Cerebellar cortex (tissue), 1 donor: Measurements from ENCODE around the gene HORMAD1.
"Not testable (repeated sequence)": the region's sequence is repeated elsewhere in the genome, so short reads cannot be mapped to it uniquely, and the experiment has no call there.

ENCODE experiments used
- DNase-seq: peaks from one replicate; pipeline ENCODE4 v3.0.0-alpha.2; 2015; ENCODE audit warnings: low spot score

HORMAD1 gene, protein sequence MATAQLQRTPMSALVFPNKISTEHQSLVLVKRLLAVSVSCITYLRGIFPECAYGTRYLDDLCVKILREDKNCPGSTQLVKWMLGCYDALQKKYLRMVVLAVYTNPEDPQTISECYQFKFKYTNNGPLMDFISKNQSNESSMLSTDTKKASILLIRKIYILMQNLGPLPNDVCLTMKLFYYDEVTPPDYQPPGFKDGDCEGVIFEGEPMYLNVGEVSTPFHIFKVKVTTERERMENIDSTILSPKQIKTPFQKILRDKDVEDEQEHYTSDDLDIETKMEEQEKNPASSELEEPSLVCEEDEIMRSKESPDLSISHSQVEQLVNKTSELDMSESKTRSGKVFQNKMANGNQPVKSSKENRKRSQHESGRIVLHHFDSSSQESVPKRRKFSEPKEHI

DNA sequence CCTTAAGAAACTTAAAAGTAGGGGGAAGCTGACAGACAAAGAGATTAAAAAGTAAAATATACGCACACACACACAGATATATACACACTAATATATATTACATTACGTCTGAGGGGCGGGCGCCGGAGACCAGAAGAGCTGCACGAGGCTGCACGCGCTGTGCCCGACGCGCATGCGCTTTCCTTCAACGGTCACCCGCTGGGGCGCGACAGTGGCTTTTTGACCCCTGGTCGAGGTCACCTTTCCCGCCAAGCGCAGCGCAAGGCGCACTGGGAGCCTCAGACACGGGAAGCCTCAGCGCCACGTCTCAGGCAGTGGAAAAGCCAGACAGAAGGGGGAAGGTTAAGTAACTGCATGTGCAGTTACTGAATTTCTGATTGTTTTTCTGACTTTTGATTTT is at the start of gene HORMAD1:
Gene HORMAD1 (minus strand): TSS at position 193 of the 400 bp plus-strand sequence. CDS start 1,390 bp downstream, outside the sequence.
- no peak for DNase-seq

DNA sequence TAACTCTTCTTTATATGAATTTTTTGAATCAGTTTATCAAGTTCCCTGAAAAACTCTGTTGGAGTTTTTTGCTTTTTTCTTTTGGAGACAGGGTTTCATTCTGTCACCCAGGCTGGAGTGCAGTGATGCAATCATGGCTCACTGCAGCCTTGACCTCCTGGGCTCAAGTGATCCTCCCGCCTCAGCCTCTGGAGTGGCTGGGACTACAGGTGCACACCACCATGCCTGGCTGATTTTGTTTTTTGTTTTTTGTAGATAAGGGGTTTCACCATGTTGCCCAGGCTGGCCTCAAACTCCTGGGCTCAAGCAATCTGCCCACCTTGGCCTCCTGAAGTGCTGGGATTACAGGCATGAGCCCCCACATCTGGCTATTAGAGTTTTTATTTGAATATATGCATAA is 47.0 kb upstream of the HORMAD1 start:
- DNase-seq: not testable (repeated sequence)

DNA sequence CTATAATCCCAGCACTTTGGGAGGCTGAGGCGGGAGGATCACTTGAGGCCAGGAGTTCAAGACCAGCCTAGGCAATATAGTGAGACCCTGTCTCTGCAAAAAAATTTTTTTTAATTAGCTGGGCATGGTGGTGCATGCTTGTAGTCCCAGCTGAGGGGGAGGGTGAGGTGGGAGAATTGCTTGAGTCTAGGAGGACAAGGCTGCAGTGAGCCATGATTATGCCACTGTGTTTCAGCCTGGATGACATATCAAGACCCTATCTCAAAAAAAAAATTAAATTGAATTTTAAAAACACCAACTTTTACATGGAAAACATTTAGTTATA is 45.2 kb upstream of the HORMAD1 start:
- not testable (repeated sequence) for DNase-seq

DNA sequence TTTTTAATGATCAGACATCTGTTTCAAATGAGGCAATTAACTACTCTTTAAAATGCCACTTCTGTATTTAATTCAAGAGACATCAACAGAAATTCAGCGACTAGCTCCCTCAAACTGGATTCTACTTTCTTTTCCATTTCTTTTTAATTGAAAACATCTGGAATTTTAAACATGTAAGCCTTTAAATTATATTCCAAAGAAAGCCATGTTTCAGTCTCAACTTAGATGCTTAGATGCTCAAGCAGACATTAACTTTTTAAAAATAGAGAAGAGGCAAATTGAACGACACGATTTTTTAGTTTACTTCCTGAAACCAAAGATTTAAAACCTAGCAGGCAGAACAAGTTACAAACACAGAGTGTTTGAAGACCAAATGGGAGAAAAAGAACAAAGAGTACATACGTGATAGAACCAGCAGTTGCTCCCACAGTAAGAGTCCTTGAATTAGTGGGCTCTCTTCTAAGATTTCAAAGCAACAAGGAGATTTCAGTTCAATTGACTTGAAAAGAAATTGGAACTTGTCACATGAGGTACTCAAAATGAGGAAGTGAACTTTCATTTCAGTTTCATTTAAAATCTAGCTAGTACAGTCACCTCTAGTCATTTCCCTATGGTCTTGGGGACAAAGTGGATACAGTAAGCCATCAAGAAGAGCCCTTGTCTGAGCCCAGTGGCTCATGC is 44.7 kb upstream of the HORMAD1 start, which contains the start of gene CTSS:
Gene CTSS (minus strand): TSS at position 483 of the 681 bp plus-strand sequence. CDS start 1,015 bp downstream, outside the sequence.
- DNase-seq: peak; percentile 2

DNA sequence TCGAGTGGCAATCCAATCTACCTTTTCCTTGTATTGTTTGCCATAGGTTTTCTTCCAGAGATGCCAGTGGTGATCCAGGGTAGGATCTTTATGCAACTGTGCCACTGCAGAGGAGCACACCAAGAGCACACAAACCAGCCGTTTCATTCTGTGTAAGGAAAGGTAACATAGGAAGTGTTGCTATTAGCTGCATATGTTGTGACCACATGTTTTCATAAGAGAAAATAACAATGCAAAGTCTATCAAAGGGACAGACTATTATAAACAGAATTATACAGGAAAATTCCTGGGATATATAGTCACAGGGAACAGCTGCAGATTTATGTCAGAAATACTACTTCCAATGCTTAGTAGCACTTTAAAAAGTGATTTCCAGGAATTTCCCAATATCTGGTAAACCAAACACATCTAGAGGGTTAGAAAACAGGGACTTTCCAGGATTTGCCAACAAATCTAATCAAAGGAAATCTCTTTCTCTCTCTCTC is 44.0 kb upstream of the HORMAD1 start:
- DNase-seq: no peak

DNA sequence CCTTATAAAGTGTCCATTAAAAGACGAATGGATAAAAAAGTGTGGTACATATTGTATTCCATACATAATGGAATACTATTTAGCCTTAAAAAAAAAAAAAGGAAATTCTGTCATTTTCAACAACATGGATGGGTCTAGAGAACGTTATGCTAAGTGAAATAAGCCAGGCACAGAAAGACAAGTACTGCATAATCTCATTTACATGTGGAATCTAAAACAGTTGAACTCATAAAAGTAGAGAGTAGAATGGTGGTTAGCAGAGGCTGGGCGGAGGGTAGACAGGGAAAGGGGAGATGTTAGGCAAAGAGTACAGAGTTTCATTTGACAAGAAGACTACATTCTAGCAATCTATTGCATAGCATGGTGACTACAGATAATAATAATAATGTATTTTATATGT is 42.3 kb upstream of the HORMAD1 start:
- DNase-seq: no peak

DNA sequence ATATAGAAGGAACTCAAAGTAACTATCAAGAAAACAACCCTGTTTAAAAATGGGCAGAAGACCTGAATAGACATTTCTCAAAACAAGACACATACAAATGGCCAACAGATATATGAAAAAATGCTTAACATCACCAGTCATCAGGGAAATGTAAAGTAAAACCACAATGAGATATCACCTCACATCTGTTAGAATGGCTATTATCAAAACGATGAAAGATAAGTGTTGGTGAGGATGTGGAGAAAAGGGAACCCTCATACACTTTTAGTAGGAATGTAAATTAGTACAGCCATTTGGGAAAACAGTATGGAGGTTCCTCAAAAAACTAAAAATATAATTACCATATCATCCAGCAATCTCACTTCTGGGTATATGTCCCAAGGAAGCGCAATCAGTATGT is 41.9 kb upstream of the HORMAD1 start:
- no peak for DNase-seq

DNA sequence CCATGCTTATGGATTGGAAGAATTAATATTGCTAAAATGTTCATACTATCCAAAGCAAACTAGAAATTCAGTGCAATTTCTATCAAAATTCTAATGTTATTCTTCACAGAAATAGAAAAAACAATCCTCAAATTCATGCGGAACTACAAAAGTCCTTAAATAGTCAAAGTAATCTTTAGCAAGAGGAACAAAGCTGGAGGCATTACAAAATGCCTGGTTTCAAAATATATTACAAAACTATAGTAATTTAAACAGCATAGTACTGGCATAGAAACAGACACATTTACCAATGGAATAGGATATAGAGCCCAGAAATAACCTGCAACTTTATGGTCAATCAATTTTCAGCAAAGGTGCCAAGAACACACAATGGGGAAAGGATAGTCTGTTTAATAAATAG is 41.1 kb upstream of the HORMAD1 start:
- DNase-seq: no peak

DNA sequence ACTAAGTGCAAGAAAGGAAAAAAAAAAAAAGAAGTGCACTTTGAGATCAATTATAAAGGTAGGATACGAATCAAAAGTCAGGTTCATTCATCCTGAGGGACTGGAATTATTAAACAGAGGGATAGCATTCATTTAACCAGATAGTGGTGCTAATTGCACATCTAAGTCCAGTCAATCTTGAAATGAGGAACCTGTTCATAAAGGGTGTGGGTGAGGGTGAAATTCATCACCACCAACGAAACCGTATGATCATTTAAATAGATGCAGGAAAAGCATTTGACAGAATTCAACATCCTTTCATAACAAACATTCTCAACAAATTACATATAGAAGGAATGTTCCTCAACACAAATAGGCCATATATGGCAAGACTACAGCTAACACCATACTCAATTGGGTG is 39.3 kb upstream of the HORMAD1 start:
- no peak for DNase-seq

DNA sequence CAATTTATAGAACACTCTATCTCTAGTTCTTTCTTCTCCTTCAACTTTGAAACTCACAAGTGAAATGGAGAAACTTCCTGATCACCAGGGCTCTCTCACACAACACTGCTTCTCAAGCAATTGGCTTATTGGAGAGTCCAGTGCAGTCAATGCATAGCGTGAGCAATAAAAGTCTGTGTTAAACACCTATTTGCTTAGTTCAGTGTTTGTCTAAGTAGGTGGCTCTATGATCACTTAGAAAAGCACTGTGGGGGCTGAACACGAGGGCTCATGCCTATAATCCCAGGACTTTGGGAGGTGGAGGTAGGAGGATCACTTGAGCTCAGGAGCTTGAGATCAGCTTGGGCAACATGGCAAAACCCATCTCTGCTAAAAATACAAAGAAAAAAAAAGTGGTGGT is 32.7 kb upstream of the HORMAD1 start:
- no peak for DNase-seq

DNA sequence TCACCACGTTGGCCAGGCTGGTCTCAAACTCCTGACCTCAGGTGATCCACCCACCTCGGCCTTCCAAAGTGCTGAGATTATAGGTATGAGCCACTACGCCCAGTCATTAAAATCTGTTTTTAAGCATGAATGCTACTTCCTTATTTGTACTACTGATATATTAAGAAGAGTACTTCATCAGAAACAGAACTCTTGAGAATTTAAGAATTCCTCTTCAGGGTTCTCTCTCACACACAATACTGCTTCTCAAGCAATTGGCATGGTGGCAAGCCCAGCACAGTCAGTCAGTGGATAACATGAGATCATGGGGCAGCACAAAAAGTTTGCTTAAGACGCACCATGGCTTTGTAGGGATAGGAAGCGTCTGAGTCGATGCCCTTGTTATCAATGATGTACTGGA is 30.7 kb upstream of the HORMAD1 start:
- no peak for DNase-seq

DNA sequence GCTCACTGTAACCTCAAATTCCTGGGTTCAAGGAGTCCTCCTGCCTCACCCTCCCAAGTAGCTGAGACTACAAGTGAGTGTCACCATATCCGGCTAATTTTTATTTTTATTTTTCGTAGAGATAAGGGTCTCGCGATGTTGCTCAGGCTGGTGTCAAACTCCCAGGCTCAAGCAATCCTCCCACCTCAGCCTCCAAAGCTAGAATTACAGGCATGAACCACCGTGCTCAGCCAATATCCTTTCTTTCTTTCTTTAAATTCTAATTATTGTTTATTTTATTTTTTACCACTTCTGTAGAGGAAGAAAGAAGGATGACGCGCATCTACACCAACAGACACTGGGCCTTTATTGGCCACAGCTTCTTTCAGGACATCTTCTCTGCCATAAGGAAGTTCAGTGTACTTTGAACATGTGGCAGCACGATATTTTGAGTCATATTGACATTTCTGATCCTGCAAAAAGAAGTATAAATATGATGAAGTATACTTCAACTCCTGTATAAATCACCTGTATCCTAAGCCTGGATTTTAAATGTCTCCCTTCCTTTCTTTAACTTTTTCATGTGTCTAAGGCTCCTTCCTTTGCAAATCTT is 29.1 kb upstream of the HORMAD1 start:
- DNase-seq: no peak

DNA sequence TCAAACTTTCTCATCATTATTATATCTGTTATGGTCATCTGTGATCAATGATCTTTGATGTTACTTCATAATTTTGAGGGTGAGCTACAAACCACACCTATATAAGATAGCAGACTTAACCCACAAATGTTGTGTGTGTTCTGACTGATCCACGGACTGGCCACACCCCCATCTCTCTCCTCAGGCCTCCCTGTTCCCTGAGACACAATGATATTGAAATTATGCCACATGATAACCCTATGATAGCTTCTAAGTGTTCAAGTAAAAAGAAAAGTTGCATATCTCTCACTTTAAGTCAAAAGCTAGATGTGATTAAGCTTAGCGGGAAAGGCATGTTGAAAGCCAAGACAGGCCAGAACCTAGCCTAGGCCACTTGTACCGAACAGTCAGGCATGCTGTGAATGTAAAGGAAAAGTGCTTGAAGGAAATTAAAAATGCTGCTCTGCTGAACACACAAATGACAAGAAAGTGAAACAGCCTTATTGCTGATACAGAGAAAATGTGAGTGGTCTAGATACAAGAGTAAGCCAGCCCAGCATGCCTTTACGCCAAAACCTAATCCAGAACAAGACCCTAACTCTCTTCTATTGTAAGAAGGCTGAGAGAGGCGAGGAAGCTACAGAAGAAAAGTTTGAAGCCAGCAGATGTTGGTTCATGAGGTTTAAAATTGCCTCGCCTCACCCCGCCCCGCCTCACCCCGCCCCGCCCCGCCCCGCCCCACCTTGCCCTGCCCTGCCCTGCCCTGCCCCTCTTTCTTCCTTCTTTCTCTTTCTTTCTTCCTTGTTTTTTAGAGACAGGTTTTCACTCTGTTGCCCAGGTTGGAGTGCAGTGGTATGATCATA is 28.4 kb upstream of the HORMAD1 start:
- no peak for DNase-seq

DNA sequence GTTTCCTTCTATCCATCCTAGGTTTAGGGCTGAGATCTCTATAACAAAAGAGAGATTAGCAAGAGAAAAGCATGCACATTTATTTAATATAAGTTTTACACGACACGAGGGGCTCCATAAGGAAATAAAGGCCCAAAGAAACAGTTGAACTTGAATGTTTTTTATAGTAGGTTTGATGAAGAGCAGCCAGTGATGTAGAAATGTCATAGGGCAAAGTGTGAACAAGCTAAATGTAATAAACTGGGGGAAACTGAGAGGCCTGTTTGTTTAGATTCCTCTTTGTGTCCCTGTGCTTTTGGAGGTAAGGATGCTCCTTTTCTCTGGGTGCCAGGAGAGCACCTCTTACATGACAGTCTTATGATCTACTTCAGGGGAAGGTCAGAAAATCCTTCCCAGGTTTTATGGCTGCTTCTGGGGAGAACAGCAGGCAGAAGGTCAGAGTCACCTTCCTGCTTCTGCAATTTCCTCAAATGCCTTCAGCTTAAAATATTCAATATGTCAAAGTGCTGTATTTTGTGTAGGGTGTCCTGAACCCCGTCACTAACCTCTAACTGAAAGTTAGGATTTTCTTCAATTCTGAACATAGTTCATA is 9.5 kb upstream of the HORMAD1 start:
- no peak for DNase-seq

DNA sequence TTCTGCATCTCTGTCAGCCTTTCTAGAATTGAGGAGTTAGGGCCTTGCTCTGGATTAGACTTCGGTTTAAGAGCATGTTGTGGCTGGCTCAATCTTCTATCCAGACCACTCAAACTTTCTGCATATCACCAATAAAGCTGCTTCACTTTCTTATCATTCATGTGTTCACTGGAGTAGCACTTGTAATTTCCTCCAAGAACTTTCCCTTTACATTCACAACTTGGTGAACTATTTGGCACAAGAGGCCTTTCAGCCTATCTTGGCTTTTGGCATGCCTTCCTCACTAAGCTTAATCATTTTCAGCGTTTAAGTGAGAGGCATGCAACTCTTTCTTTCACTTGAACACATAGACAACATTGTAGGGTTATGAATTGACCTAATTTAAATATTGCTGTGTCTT is 3.6 kb upstream of the HORMAD1 start:
- DNase-seq: no peak

DNA sequence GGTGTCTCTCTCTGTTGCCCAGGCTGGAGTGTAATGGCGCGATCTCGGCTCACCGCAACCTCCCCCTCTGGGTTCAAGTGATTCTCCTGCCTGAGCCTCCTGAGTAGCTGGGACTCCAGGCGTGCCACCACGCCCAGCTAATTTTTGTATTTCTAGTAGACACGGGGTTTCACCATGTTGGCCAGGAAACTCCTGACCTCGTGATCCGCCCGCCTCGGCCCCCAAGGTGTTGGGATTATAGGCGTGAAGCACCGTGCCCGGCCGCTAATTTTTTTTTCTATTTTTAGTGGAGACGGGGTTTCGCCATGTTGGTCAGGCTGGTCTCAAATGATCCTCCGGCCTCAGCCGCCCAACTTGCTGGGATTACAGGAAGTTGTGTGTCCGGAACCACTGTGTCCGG is 597 bp downstream of the HORMAD1 start:
- DNase-seq: no peak

DNA sequence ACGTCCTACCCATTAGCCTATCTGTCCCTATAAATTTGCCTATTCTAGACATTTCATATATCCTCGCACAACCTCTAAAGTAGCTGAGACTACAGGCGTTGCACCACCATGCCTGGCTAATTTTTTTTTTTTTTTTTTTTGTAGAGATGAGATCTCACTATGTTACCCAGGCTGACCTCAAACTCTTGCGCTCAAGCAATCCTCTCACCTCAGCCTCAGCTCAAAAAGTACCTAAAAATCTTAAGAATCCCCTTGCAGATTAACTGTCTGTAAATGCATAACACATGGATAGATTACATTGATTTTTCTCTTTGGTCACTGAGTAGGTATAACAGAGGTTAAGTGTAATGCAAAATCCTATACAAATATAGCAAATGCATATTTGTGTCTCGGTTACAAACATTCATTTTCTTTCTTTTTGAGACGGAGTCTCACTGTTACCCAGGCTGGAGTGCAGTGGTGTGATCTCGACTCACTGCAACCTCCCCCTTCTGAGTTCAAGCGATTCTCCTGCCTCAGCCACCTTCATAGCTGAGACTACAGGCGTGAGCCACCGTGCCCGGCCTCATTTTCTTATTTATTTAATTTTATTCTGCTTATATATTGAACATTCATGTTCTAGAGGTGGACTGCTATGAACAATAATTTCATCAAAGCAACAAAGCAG is 2.3 kb downstream of the HORMAD1 start:
- no peak for DNase-seq

DNA sequence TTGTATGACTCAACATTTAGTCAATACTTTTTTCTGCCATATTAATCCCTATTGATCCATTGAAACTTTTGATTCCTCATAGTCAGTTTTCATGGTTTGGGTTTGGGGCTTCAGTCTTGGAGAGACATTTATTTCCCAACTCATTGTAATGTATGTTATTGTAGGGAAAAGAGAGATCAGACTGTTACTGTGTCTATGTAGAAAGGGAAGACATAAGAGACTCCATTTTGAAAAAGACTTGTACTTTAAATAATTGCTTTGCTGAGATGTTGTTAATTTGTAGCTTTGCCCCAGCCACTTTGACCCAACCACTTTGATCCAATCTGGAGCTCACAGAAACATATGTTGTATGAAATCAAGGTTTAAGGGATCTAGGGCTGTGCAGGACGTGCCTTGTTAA is 11.7 kb downstream of the HORMAD1 start:
- DNase-seq: not testable (repeated sequence)

DNA sequence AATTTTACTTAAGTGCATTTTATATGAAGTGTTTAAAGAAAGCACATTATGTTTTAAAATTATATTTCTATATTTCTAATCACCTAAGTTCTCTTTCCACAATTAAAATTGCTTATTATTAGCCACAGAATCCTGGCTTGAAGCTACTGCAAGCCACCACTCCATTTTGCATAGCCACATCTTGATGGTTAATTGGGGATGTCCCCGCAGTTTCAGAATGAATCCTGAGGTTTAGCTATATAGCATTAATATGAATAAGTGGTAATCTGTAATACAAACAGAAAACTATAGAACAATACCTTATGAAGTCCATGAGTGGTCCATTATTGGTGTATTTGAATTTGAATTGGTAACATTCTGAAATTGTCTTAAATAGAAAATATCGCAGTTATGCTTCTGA is 12.1 kb downstream of the HORMAD1 start:
- no peak for DNase-seq

DNA sequence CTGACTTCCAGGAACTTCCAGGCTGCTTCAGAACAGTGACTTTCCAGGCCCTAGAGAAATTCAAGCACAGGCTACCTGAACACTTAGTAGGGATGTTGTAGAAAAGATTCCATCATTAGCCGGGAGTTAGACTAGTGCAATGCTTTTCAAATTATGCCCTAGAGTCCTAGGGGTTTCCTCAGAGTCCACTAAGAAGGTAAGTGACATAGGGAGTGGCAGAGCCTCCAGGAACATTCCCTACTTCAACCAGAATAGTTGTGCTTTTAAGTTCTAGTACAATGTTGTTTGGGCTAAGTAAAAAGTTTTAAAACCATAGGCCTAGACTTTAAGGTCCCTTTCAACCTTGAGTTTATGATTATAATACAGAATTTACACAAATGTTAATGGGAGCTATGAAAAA is 14.6 kb downstream of the HORMAD1 start:
- no peak for DNase-seq

DNA sequence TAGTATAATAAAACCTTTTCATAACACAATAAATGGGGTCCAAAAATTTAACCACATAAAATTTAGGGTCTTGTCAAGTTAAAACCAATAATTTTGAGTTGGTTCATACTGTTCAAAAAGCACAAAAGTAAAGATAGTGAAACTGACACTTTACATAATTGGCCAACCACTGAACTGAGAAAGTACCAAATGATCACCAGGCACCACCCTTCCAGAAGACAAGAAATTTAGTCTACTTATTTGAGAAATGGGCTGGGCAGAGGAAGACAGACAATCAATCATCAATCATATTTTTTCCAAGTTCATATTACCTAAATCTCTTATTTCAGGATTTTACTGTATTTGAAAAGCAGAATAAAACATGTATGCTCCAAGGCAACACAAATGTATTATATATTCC is 17.3 kb downstream of the HORMAD1 start:
- DNase-seq: no peak
